ENCODE data around the gene RALGAPA2.

Gene RALGAPA2

GRCh38 chr20:20440481-20440880 is 272.0 kb downstream of the RALGAPA2 start:
- no peak for DNase-seq (ENCODE audit: low read depth in 2 of 2)

GRCh38 chr20:20439602-20440190 is 272.7 kb downstream of the RALGAPA2 start:
- no peak for DNase-seq (ENCODE audit: low read depth in 2 of 2)

- no peak for DNase-seq (ENCODE audit: low read depth in 2 of 2)
These were observed 275.1 kb downstream of the RALGAPA2 start for GRCh38 chr20:20437314-20437713.

DNA sequence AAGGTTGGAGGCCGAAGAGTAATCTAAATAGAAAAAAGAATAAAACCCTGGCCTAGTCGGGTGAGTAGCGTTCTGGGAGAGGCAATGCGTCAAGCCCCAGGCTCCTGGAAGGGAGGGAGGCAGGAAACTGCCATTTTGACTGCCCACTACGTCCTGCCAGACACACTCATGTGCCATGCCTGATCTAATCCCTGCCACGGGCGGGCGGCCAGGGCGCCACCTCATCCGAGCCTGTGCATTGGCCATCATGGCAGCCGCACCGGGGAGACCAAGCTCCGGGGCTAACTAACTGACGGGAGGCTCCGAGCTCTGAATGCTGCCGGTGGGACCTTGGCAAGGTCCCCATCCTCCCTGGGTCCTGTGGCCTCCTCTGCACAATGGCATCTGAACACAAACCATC is 275.8 kb downstream of the RALGAPA2 start:
- no peak for DNase-seq (ENCODE audit: low read depth in 2 of 2)

- no peak for DNase-seq (ENCODE audit: low read depth in 2 of 2)
These were observed 277.0 kb downstream of the RALGAPA2 start for GRCh38 chr20:20435453-20435852.

DNA sequence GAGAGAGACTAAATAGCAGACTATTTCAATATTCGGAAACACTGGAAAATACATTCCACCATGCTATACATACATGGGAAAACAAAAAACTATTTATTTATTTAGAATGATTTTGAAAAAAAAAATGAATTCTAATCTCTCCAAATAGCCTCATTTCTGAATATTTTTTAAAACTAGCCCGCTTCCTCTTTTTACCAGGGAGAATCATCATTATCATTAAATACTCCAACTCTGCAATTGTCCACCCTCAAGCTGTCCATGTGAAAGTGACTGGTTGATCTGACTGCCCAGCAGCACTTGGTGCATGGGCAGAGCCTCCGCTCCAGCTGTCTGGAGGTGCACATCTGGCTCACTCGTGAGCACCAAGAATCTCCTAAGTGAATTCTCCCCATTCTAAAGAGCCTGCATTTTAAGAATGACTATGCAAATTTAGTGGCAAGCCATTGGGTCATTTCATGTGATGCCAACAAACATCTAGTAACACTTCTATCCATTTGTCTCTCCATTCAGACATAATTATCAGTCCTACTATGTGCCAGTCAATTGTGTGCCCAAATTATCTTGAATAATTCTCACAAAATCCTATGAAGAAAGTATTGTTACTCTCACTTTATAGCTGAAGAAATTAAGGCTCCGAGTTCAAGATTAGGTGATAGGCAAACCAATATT is 279.7 kb downstream of the RALGAPA2 start:
- no peak for DNase-seq (ENCODE audit: low read depth in 2 of 2)

- no peak for DNase-seq (ENCODE audit: low read depth in 2 of 2)
These were observed 282.4 kb downstream of the RALGAPA2 start for GRCh38 chr20:20430066-20430465.

DNA sequence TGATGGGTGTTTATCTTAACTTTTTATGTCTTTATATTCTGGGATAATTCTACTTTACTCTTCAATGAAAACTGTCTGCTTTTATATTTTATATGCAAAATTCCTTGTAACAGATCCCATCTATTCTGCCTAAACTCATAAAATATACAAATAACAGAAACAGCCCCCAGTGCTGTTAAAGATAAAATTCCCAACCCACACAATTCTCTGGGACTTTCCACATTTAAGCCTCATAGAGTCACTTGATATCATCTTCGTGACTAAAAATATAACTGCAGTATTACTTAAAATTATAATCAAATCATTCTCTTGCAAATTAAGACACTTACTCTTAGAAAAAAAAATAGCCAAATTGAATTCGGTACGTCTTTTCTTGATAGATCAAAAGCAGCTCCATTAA is 284.4 kb downstream of the RALGAPA2 start:
- DNase-seq (ENCODE audit: low read depth in 2 of 2): no peak

GRCh38 chr20:20427227-20427864 is 285.1 kb downstream of the RALGAPA2 start:
- DNase-seq (ENCODE audit: low read depth in 2 of 2): no peak

GRCh38 chr20:20426655-20426907 is 285.9 kb downstream of the RALGAPA2 start:
- DNase-seq (ENCODE audit: low read depth in 2 of 2): no peak

GRCh38 chr20:20425823-20426654 is 286.4 kb downstream of the RALGAPA2 start:
- no peak for DNase-seq (ENCODE audit: low read depth in 2 of 2)

- DNase-seq (ENCODE audit: low read depth in 2 of 2): no peak
These were observed 289.3 kb downstream of the RALGAPA2 start for GRCh38 chr20:20423117-20423516.

DNA sequence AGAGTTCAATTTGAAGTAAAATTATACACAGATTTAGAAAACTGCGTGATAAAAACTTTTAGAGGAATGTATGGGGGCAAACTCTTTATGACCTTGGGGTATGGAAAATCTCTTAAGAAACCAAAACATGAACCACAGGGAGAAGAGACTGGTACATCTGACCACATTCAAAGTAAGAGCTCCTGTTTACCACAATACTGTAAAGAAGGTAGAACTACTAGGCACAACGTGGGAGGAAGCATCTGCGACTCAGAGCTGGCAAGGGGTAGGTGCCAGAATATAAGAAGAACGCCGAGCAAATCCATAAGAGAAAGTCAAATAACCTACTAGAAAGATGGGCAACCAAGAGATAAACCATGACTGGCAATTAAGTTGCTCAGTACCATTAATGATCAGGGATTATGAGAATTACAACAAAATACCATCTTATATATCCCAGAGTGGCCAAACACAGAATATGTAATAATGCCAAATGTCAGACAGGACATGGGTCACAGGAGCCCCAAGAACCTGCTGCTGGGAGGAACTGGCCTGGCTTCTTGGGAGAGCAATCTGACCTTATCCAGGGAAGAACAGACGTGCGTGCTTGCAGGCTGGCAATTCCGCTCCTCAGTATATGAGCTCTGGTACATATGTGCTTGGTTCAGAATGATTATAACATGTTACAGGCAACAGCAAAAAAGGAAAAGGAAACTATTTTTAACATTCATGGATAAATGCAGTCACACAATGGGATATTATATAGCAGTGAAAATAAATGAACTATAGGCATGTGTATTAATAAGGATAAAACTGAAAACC is 294.4 kb downstream of the RALGAPA2 start:
- no peak for DNase-seq (ENCODE audit: low read depth in 2 of 2)

GRCh38 chr20:20415321-20415720 is 297.1 kb downstream of the RALGAPA2 start:
- DNase-seq (ENCODE audit: low read depth in 2 of 2): no peak

- no peak for DNase-seq (ENCODE audit: low read depth in 2 of 2)
These were observed 297.7 kb downstream of the RALGAPA2 start for GRCh38 chr20:20414640-20415220.

GRCh38 chr20:20413810-20414281 is 298.6 kb downstream of the RALGAPA2 start:
- DNase-seq (ENCODE audit: low read depth in 2 of 2): no peak

DNA sequence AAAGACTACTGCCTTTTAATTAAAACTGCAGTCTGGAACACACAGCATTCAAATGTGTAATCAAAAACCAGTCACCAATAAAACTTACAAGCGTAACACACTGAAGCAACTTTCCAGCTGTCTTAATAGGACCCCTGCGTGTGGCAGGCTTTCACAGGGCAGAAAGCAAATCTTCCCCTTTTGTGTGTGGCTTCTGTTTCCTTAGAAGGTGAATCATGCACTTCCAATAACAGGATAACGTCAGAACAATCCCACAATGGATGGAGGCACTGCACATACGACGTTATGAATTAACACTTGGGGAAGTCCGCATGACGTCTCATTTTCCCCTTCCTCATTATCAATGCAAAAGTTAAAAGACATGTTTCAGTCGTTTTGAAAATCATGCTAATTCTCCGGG is 299.7 kb downstream of the RALGAPA2 start:
- no peak for DNase-seq (ENCODE audit: low read depth in 2 of 2)

DNA sequence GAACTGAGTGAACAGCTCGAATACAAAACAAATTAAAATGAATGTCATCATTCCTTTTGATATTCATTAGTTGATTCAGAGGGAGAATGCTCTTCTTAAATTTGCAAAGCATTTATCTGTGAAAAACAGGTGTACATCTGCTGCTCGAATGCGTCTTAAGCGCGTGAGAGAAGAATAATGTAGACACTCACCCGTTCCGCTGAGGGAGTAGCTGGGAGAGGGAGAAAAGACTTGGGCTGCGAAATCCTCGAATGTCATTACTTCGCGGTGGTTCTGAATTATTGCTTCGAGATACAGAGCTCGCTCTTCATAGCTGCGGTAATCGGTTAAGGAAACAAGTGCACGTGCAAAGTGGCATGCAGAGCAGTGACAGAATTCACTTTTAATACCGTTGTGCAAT is 300.6 kb downstream of the RALGAPA2 start:
- no peak for DNase-seq (ENCODE audit: low read depth in 2 of 2)

- no peak for DNase-seq (ENCODE audit: low read depth in 2 of 2)
These were observed 301.0 kb downstream of the RALGAPA2 start for GRCh38 chr20:20411402-20411801.

DNA sequence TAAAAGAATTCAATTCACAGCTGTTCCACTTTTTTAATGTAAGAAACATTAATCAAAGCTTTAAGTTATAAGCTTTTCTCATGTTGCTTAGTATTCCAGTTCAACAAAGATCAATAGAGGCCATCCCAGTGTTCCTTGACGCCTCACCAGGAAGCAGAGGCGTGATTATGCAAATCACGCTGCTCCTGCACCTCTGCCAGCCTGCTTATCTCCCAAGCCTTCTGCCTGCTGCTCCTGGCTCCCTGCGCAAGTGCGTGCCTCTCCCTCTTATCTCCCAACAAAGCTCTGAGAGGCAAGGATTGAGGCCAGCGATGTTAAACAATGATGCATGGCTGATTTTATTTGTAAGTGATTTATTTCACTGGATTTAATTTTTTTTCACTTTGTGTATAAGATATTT is 301.8 kb downstream of the RALGAPA2 start:
- DNase-seq (ENCODE audit: low read depth in 2 of 2): no peak

DNA sequence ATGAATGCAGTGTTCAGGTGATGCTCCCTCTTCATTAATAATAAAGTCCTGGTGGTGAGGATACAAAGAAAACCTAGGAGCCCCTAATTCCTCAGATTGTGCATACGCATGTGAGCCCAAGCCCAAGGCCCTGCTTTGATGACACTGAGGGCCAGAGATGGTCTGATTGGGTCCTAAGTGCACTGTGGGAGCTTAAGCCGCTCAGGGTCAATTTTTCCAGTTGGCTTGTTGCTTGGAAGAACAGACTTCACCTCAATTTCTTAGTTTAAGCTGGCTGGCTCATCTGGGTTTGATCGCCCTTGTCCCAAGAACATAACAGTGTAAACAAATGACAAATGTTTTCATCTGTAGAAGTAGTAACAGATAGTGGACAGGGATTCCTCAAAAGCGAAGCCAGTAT is 303.1 kb downstream of the RALGAPA2 start:
- DNase-seq (ENCODE audit: low read depth in 2 of 2): no peak
